Neural progenitor cell (in vitro differentiated cells): ENCODE measurements around the gene ARSA.

Experiments used
- EZH2 ChIP-seq: fragments of 200-600 bp; sonication (generic); IDR thresholded peaks from 2 replicates; pipeline ENCODE4 v1.6.1; 2017; ENCODE audit warnings: antibody characterized with exemption, mild to moderate bottlenecking, moderate library complexity
- EZH2phosphoT487 ChIP-seq: fragments of 200-600 bp; sonication (generic); IDR thresholded peaks from 2 replicates; pipeline ENCODE4 v1.6.1; 2017; ENCODE audit warnings: antibody characterized with exemption
- TF ChIP-seq, protein P1 (sequence below): fragments of 200-600 bp; sonication (generic); IDR thresholded peaks from 2 replicates; pipeline ENCODE4 v1.5.1; 2017; ENCODE audit warnings: antibody characterized with exemption, mild to moderate bottlenecking

DNA sequence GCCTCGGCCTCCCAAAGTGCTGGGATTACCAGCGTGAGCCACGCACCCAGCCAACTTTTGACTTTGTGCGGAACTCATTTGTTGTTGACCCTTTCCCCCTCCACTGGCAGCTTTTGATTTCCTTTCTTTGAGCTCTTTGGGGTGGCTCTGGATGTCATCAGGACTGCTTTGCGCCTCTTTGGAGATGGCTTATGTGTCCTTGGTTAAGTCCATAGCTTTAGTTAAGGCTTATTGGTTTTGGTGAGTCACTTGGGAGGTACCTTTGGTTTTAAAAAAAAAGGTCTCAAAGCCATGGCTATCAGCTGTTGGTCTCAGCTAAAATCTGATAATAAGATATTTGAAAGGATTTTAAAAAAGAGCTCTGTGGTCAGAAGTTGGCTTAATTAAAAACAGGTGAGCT lies 5.1 kb upstream of the ARSA start:
- TF ChIP-seq EZH2 (no peak), EZH2phosphoT487 (no peak)
- TF ChIP-seq, protein P1, sequence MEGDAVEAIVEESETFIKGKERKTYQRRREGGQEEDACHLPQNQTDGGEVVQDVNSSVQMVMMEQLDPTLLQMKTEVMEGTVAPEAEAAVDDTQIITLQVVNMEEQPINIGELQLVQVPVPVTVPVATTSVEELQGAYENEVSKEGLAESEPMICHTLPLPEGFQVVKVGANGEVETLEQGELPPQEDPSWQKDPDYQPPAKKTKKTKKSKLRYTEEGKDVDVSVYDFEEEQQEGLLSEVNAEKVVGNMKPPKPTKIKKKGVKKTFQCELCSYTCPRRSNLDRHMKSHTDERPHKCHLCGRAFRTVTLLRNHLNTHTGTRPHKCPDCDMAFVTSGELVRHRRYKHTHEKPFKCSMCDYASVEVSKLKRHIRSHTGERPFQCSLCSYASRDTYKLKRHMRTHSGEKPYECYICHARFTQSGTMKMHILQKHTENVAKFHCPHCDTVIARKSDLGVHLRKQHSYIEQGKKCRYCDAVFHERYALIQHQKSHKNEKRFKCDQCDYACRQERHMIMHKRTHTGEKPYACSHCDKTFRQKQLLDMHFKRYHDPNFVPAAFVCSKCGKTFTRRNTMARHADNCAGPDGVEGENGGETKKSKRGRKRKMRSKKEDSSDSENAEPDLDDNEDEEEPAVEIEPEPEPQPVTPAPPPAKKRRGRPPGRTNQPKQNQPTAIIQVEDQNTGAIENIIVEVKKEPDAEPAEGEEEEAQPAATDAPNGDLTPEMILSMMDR = no peak
